A673 (cell line): Measurements from ENCODE around the gene RBX1.

Experiments
- CTCF ChIP-seq: fragments of 300-800, 200-600 bp; sonication (generic); conservative IDR thresholded peaks from 2 replicates; pipeline ENCODE4 v1.5.1; 2017; ENCODE audit warnings: low read depth, mild to moderate bottlenecking, antibody characterized with exemption, low read length, moderate library complexity, mixed read lengths
- EZH2 ChIP-seq: fragments of 200-600 bp; sonication (generic); IDR thresholded peaks from 2 replicates; pipeline ENCODE4 v1.6.1; 2017; ENCODE audit warnings: borderline replicate concordance, low read depth, mild to moderate bottlenecking, mixed read lengths, antibody characterized with exemption, low read length; ENCODE audit not compliant: poor library complexity, severe bottlenecking

DNA sequence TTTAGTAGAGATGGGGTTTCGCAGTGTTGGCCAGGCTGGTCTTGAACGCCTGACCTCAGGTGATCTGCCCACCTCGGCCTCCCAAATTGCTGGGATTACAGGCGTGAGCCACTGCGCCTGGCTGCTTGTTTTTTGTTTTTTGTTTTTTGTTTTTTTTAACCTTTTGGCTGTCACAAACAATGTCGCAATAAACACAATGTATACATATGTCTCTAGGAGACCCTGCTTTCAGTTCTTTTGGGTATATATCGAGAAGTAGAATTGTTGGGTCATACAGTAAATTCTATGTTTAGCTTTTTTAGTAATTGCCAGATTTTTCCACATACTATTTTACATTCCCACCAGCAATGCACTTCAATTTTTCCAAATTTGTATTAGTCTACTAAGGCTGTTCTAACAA lies 28.0 kb downstream of the RBX1 start:
- no peak for TF ChIP-seq CTCF
- no peak for TF ChIP-seq EZH2
